GM12878 (cell line): Measurements from ENCODE around the gene HPRT1. TPM values are rescaled to one million over a fixed set of nuclear protein-coding genes. Genes with fewer than 3 reads are reported as not detected.

ENCODE experiments used
- ATAC-seq: fragments of 200-7000 bp; cut with Tn5 transposase; 3 replicates; pipeline ENCODE4 v1.9.1; 2020; ENCODE audit warnings: mild to moderate bottlenecking, moderate library complexity
- BruUV-seq: library from RNA; stranded (reverse); fragments of 400-500 nt; replicated peaks from 2 replicates; lab custom pipeline; 2021; lab: Mats Ljungman, UMichigan
- CTCF ChIA-PET: fragments of 300-600 bp; sonication (Branson Sonifier 250); formaldehyde crosslinking; extraction: SDS; loops from one replicate; lab custom pipeline; 2021; ENCODE audit warnings: inconsistent platforms; lab: Yijun Ruan, JAX
- POLR2A ChIA-PET: fragments of 350-600 bp; formaldehyde crosslinking; extraction: SDS; loops from one replicate; lab custom pipeline; 2021; ENCODE audit warnings: inconsistent platforms; lab: Charles Lee
- RAD21 ChIA-PET: fragments of 300-600 bp; sonication (Branson Sonifier 250); formaldehyde crosslinking; loops from one replicate; lab custom pipeline; 2023; ENCODE audit warnings: antibody characterized with exemption; ENCODE audit not compliant: unreplicated experiment; lab: Charles Lee
- SMC1A ChIA-PET: fragments of 300-600 bp; sonication (Branson Sonifier 250); formaldehyde crosslinking; loops from one replicate; lab custom pipeline; 2023; ENCODE audit not compliant: unreplicated experiment, uncharacterized antibody; lab: Charles Lee
- DNase-seq: peaks from one replicate; pipeline ENCODE4 v3.0.0-alpha.2; 2011; ENCODE audit warnings: low read depth, low spot score
- FAIRE-seq: peaks from 3 replicates; lab custom pipeline; 2011; peaks lifted over from hg19 to GRCh38; lab: Jason Lieb, UNC
- H2AFZ ChIP-seq: 2 replicates; pipeline ENCODE4 v1.6.0; 2011; ENCODE audit warnings: low read depth, low read length, control low read depth; ENCODE audit not compliant: control insufficient read depth
- H3K27ac ChIP-seq: 2 replicates; pipeline ENCODE4 v1.5.1; 2011; ENCODE audit warnings: control low read depth; ENCODE audit not compliant: control insufficient read depth, insufficient read depth
- H3K27me3 ChIP-seq, 2 experiments: replicated peaks in 1 of 2; 2 replicates each; pipeline versions ENCODE4 v1.6.0 to v1.6.1; 2011; ENCODE audit warnings: low read length in 1 of 2; ENCODE audit not compliant: control insufficient read depth in 2 of 2, insufficient read depth in 2 of 2
- H3K36me3 ChIP-seq, 2 experiments: 2 replicates each; pipeline ENCODE4 v1.5.1; 2011; ENCODE audit warnings: low read length in 1 of 2; ENCODE audit not compliant: control insufficient read depth in 2 of 2, insufficient read depth in 2 of 2
- H3K4me1 ChIP-seq: 2 replicates; pipeline ENCODE4 v1.6.1; 2011; ENCODE audit warnings: mild to moderate bottlenecking, low read length, moderate library complexity, mixed read lengths; ENCODE audit not compliant: control insufficient read depth, insufficient read depth
- H3K4me2 ChIP-seq: 2 replicates; pipeline ENCODE4 v1.6.0; 2011; ENCODE audit warnings: control low read depth; ENCODE audit not compliant: control insufficient read depth, insufficient read depth
- H3K4me3 ChIP-seq: fragments of 200-600 bp; sonication (generic); 2 replicates; pipeline ENCODE4 v1.5.1; 2016
- H3K79me2 ChIP-seq: 2 replicates; pipeline ENCODE4 v1.6.0; 2011; ENCODE audit warnings: low read length; ENCODE audit not compliant: control insufficient read depth, insufficient read depth
- H3K9ac ChIP-seq: 2 replicates; pipeline ENCODE4 v1.8.0; 2011; ENCODE audit warnings: low read length, control low read depth, mixed read lengths; ENCODE audit not compliant: control insufficient read depth, insufficient read depth
- H3K9me3 ChIP-seq: replicated peaks from 3 replicates; pipeline ENCODE4 v1.5.1; 2011; ENCODE audit warnings: mild to moderate bottlenecking, low read length; ENCODE audit not compliant: control insufficient read depth, insufficient read depth
- H4K20me1 ChIP-seq: 2 replicates; pipeline ENCODE4 v1.6.0; 2011; ENCODE audit not compliant: control insufficient read depth, insufficient read depth
- BHLHE40 ChIP-seq, 2 experiments: fragments of 450-650 bp in 1 of 2; IDR thresholded peaks; 2 replicates each; pipeline ENCODE4 v1.6.1; 2011 to 2017; ENCODE audit warnings: low read depth in 2 of 2, borderline replicate concordance in 1 of 2, improper control_type of control experiment in 1 of 2, low read length in 1 of 2, mild to moderate bottlenecking in 1 of 2
- BMI1 ChIP-seq: fragments of 450-650 bp; IDR thresholded peaks from 2 replicates; pipeline ENCODE4 v1.6.1; 2016; ENCODE audit warnings: mild to moderate bottlenecking, moderate library complexity, borderline replicate concordance
- WGBS: methylation state at CpG from one replicate; pipeline ENCODE4 v1.1.6; 2016; ENCODE audit warnings: low lambda C conversion rate; ENCODE audit not compliant: insufficient replicate concordance, insufficient coverage; ENCODE audit errors: missing lambda C conversion rate; 5-methylcytosine and 5-hydroxymethylcytosine counted together
- in situ Hi-C: fragments of 300-500 bp; cut with MboI; formaldehyde crosslinking; loops from 9 replicates; pipeline ENCODE4 v1.14.3; 2018; ENCODE audit warnings: mixed read lengths
- intact Hi-C: fragments of 100-400 bp; cut with micrococcal nuclease; formaldehyde crosslinking; loops from one replicate; pipeline ENCODE4 v1.14.2; 2022; ENCODE audit not compliant: unreplicated experiment
- microRNA counts: library from miRNA; unstranded; fragments of <30 nt; microRNA quantifications from one replicate; lab custom pipeline; 2016
- microRNA-seq: library from miRNA; unstranded; fragments of <30 nt; microRNA quantifications from one replicate; pipeline ENCODE4, GENCODE V29; 2018
- polyA plus RNA-seq, 11 experiments: library from polyadenylated mRNA; depleted of rRNA in 4 of 11; unstranded in 6 of 11; stranded (reverse) in 5 of 11; fragments of >200 nt; fragmentation: Nextera tagmentation in 4 of 11; fragmentation: Illumina TruSeq in 1 of 11; extraction: Ambion mirVana in 4 of 11; extraction: Trizol in 1 of 11; gene quantifications; 1 replicate in 1 of 11; 2 replicates in 10 of 11; pipeline versions ENCODE4 v1.2.1 to v1.2.3, GENCODE V29; 2011 to 2016; ENCODE audit warnings: inconsistent platforms in 2 of 11, missing spikeins in 2 of 11, low read depth in 1 of 11
- small RNA-seq: library from RNA; depleted of rRNA; stranded (forward); fragments of <200 nt; gene quantifications from one replicate; pipeline ENCODE3, GENCODE V24; 2014
- total RNA-seq, 4 experiments: library from RNA; depleted of rRNA in 3 of 4; stranded (reverse); fragments of >200 nt in 3 of 4; fragmentation: Illumina TruSeq in 1 of 4; extraction: Trizol in 1 of 4; gene quantifications; 2 replicates each; pipeline versions ENCODE4 v1.2.1 to v1.2.3, GENCODE V29; 2013 to 2021

The HPRT1 gene
- total and polyA plus RNA-seq, 10 of the 15 experiments (the other 5 are each of a cell fraction or from before 2014, with no cell fraction given): 19.3 to 161 (median 92.7) TPM

GRCh38 chrX:134548257-134549201 is 88.6 kb downstream of the HPRT1 start:
- no peak overlapping the region for H3K27ac ChIP-seq
- ChIA-PET CTCF (no interaction called here), POLR2A (no interaction called here), SMC1A (no interaction called here), RAD21 (no interaction called here)
- no peaks in the 10 kb centered on the region for H4K20me1 ChIP-seq
- FAIRE-seq (no peak), ATAC-seq (peak; percentile 37), DNase-seq (no peak)
- TF ChIP-seq BHLHE40 (IDR thresholded peaks at IDR 0.05; ENCODE audit: borderline replicate concordance in 1 of 2, low read depth in 2 of 2, low read length in 1 of 2) (no peak), BMI1 (peak; percentile 99)
- no peaks in the 10 kb centered on the region for H3K79me2 ChIP-seq
- no peaks in the 10 kb centered on the region; the same call in 1 of the 3 replicates for H3K9me3 ChIP-seq
- BruUV-seq: no TSS peak
- peak overlapping the region; percentile 34 for H3K9ac ChIP-seq
- peaks cover 2 to 8% of the 10 kb centered on the region in 2 experiments; a peak in 3 of 4 replicates for H3K27me3 ChIP-seq
- intact Hi-C loops (no loop called here), in situ Hi-C loops (no loop called here)
- 25% methylated on average over 33 of the region's 33 CpGs for WGBS
- H3K4me3 ChIP-seq: peak overlapping the region; percentile 59
- H3K4me1 ChIP-seq: peaks cover 3% of the 10 kb centered on the region; the same call in 1 of the 2 replicates
- H2AFZ ChIP-seq: peak overlapping the region; percentile 7; the same call in 1 of the 2 replicates
- H3K4me2 ChIP-seq: peak overlapping the region; percentile 40
- H3K36me3 ChIP-seq: no peaks in the 10 kb centered on the region

MicroRNAs within 50 kb of the gene (microRNA counts, 767-probe panel; counts per million panel counts)
- microRNA hsa-miR-424-5p (lab: Ali Mortazavi, UCI) (55.3 counts per million), microRNA hsa-miR-450a-5p (lab: Ali Mortazavi, UCI) (1,807 counts per million, percentile 70 among the panel's probes with 10 or more counts), microRNA hsa-miR-450b-3p (lab: Ali Mortazavi, UCI) (55.3 counts per million), microRNA hsa-miR-450b-5p (lab: Ali Mortazavi, UCI) (1,807 counts per million, percentile 70 among the panel's probes with 10 or more counts), microRNA hsa-miR-503 (lab: Ali Mortazavi, UCI) (1,650 counts per million, percentile 63 among the panel's probes with 10 or more counts), microRNA hsa-miR-542-3p (lab: Ali Mortazavi, UCI) (1,853 counts per million, percentile 71 among the panel's probes with 10 or more counts), microRNA hsa-miR-542-5p (lab: Ali Mortazavi, UCI) (1,244 counts per million, percentile 41 among the panel's probes with 10 or more counts)

Small RNA genes within 50 kb of the gene (microRNA-seq; reads per million reads assigned to microRNA genes)
- gene MIR424 (462 reads per million, percentile 84 among the genes with 10 or more reads in this experiment), gene MIR450A1 (1.1 reads per million), gene MIR450A2 (0.56 reads per million), gene MIR450B (1.9 reads per million, percentile 3 among the genes with 10 or more reads in this experiment), gene MIR503 (49.3 reads per million, percentile 67 among the genes with 10 or more reads in this experiment), gene MIR542 (15.2 reads per million, percentile 51 among the genes with 10 or more reads in this experiment)

Small RNA genes within 50 kb of the gene (small RNA-seq; reads per million reads assigned to genes)
- gene AC004383.1: not detected
- gene MIR450A1: not detected
- gene MIR450A2: not detected
- 4.5 reads per million, percentile 86 among the genes with 10 or more reads in this experiment for gene MIR450B
- gene MIR503: 1.6 reads per million, percentile 53 among the genes with 10 or more reads in this experiment
- 3.2 reads per million, percentile 78 among the genes with 10 or more reads in this experiment for gene MIR542

Other genes starting within 250 kb of the HPRT1 start
- not detected in 2 replicates for gene CCDC160, start 223.0 kb upstream of the HPRT1 start, total RNA-seq (2014; rRNA removed)
- gene CCDC160, start 223.0 kb upstream of the HPRT1 start, total RNA-seq (2014; rRNA removed; fragmentation: Illumina TruSeq; extraction: Trizol): not detected in 2 replicates
- not detected in 2 replicates for gene CCDC160, start 223.0 kb upstream of the HPRT1 start, total RNA-seq (2021)
- gene CCDC160, start 223.0 kb upstream of the HPRT1 start, polyA plus RNA-seq (2011; rRNA removed): not detected in 2 replicates
- not detected in 2 replicates for gene CCDC160, start 223.0 kb upstream of the HPRT1 start, polyA plus RNA-seq (2014; fragmentation: Illumina TruSeq; extraction: Trizol)
- gene CCDC160, start 223.0 kb upstream of the HPRT1 start, polyA plus RNA-seq (2014; fragmentation: Nextera tagmentation; extraction: Ambion mirVana): not detected
- not detected in 2 replicates for gene CCDC160, start 223.0 kb upstream of the HPRT1 start, polyA plus RNA-seq (2014; rRNA removed)
- not detected for gene CCDC160, start 223.0 kb upstream of the HPRT1 start, polyA plus RNA-seq (2016; fragmentation: Nextera tagmentation; extraction: Ambion mirVana)
- 28.9 and 36.2 TPM in 2 replicates for gene PHF6, start 86.9 kb upstream of the HPRT1 start, total RNA-seq (2014; rRNA removed)
- gene PHF6, start 86.9 kb upstream of the HPRT1 start, total RNA-seq (2014; rRNA removed; fragmentation: Illumina TruSeq; extraction: Trizol): 29.7 and 30.4 TPM in 2 replicates
- 39.9 and 42.4 TPM in 2 replicates for gene PHF6, start 86.9 kb upstream of the HPRT1 start, total RNA-seq (2021)
- gene PHF6, start 86.9 kb upstream of the HPRT1 start, polyA plus RNA-seq (2011; rRNA removed): 18.7 and 28.8 TPM in 2 replicates
- gene PHF6, start 86.9 kb upstream of the HPRT1 start, polyA plus RNA-seq (2014; fragmentation: Illumina TruSeq; extraction: Trizol): 36.7 and 43.9 TPM in 2 replicates
- 10 to 100 TPM; 17.4 to 39.3 TPM for gene PHF6, start 86.9 kb upstream of the HPRT1 start, polyA plus RNA-seq (2014; fragmentation: Nextera tagmentation; extraction: Ambion mirVana)
- 15.5 and 20.2 TPM in 2 replicates for gene PHF6, start 86.9 kb upstream of the HPRT1 start, polyA plus RNA-seq (2014; rRNA removed)
- 10 to 100 TPM; 44.9 to 49.7 TPM for gene PHF6, start 86.9 kb upstream of the HPRT1 start, polyA plus RNA-seq (2016; fragmentation: Nextera tagmentation; extraction: Ambion mirVana)
- 0.17 TPM in 1 of 2 replicates, not detected in the other for gene PLAC1, start 198.3 kb downstream of the HPRT1 start, total RNA-seq (2014; rRNA removed)
- gene PLAC1, start 198.3 kb downstream of the HPRT1 start, total RNA-seq (2014; rRNA removed; fragmentation: Illumina TruSeq; extraction: Trizol): 0.18 TPM in 1 of 2 replicates, not detected in the other
- not detected in 2 replicates for gene PLAC1, start 198.3 kb downstream of the HPRT1 start, total RNA-seq (2021)
- 0.05 TPM in 1 of 2 replicates, not detected in the other for gene PLAC1, start 198.3 kb downstream of the HPRT1 start, polyA plus RNA-seq (2011; rRNA removed)
- gene PLAC1, start 198.3 kb downstream of the HPRT1 start, polyA plus RNA-seq (2014; fragmentation: Illumina TruSeq; extraction: Trizol): 0.33 TPM in 1 of 2 replicates, not detected in the other
- under 1 TPM in 1 of 2 experiments, not detected in 1; 0.07 TPM for gene PLAC1, start 198.3 kb downstream of the HPRT1 start, polyA plus RNA-seq (2014; fragmentation: Nextera tagmentation; extraction: Ambion mirVana)
- not detected in 2 replicates for gene PLAC1, start 198.3 kb downstream of the HPRT1 start, polyA plus RNA-seq (2014; rRNA removed)
- under 1 TPM in 1 of 2 experiments, not detected in 1; 0.42 TPM for gene PLAC1, start 198.3 kb downstream of the HPRT1 start, polyA plus RNA-seq (2016; fragmentation: Nextera tagmentation; extraction: Ambion mirVana)